Mesothelial cell of epicardium (in vitro differentiated cells): Measurements from ENCODE around the gene NAGLU. TPM values are rescaled to one million over a fixed set of nuclear protein-coding genes. Genes with fewer than 3 reads are reported as not detected.
"Not testable (repeated sequence)": the region's sequence is repeated elsewhere in the genome, so short reads cannot be mapped to it uniquely, and the experiment has no call there.

ENCODE experiments used
- DNase-seq, 2 experiments: peaks; one replicate each; pipeline ENCODE4 v3.0.0; 2021; ENCODE audit warnings: low spot score in 2 of 2; ENCODE audit not compliant: unreplicated experiment in 2 of 2
- H3K27ac Mint-ChIP-seq: 2 replicates; pipeline ENCODE4 v1.8.0; 2021; ENCODE audit warnings: mixed read lengths
- H3K27me3 Mint-ChIP-seq: 2 replicates; pipeline ENCODE4 v1.8.0; 2021; ENCODE audit warnings: low read depth, mixed read lengths
- H3K36me3 Mint-ChIP-seq: 2 replicates; pipeline ENCODE4 v1.8.0; 2021; ENCODE audit warnings: mixed read lengths
- H3K4me1 Mint-ChIP-seq: 2 replicates; pipeline ENCODE4 v1.8.0; 2021; ENCODE audit warnings: mixed read lengths
- H3K4me3 Mint-ChIP-seq: 2 replicates; pipeline ENCODE4 v1.8.0; 2021; ENCODE audit warnings: mild to moderate bottlenecking, moderate library complexity, mixed read lengths
- H3K9me3 Mint-ChIP-seq: 2 replicates; pipeline ENCODE4 v1.8.0; 2021; ENCODE audit warnings: mixed read lengths
- CTCF ChIP-seq: fragments of 200-600 bp; sonication (generic); IDR thresholded peaks from one replicate; pipeline ENCODE4 v1.5.0; 2021; ENCODE audit warnings: antibody characterized with exemption; ENCODE audit not compliant: unreplicated experiment
- total RNA-seq: library from RNA; stranded (reverse); gene quantifications from 3 replicates; pipeline ENCODE4 v1.2.1, GENCODE V29; 2021

NAGLU gene
- total RNA-seq, 1 donor from 2014 or later, result 31.9 TPM

DNA sequence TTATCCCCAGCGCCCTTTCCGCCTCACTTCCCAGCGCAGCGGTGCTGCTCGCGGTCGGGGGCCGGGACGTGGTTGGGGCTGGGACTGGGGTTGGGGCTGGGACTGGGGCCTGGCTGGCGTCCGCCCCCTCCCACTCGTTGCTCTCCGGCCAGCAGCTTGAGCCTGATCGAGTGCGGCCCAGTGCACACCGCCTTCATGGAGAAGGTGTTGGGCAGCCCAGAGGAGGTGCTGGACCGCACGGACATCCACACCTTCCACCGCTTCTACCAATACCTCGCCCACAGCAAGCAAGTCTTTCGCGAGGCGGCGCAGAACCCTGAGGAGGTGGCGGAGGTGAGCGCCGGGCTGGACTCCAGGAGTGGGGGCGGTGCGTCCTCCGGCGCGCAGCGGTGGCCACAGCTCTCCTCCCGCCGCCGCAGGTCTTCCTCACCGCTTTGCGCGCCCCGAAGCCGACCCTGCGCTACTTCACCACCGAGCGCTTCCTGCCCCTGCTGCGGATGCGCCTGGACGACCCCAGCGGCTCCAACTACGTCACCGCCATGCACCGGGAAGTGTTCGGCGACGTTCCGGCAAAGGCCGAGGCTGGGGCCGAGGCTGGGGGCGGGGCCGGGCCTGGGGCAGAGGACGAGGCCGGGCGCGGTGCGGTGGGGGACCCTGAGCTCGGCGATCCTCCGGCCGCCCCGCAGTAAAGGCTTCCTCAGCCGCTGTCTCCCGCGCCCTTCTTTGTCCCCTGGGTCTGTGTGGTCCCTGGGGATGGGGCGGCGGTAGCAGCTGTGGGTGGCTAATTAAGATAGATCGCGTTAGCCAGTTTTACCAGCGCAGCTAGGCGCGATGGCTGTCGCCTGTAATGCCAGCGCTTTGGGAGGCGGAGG is 18.4 kb downstream of the NAGLU start:
- Mint-ChIP-seq H3K27ac (peak overlapping the region; percentile 96), H3K36me3 (no peaks in the 10 kb centered on the region)

DNA sequence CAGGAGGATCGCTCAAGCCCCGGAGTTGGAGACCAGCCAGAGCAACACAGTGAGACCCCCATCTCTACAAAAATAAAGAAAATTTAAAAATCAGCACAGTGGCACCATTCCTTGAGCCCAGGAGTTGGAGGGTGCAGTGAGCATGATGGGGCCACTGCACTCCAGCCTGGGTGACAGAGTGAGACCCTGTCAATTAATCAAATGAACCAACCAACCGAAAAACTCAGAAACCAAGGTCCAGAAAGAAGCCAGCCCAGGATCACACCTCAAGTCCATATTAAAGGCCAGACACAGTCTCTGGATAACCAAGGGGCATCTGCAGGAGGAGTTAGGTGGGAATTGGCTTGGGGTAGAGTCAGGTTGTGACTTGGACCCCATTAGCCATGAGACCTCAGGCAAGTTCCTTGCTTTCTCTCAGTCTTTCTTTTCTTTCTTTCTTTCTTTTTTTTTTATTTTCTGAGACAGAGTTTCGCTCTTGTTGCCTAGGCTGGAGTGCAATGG is 19.1 kb downstream of the NAGLU start:
- Mint-ChIP-seq H3K27me3 (no peaks in the 10 kb centered on the region), H3K27ac (peak overlapping the region; percentile 96), H3K4me1 (peaks cover 22% of the 10 kb centered on the region), H3K9me3 (no peaks in the 10 kb centered on the region), H3K36me3 (no peaks in the 10 kb centered on the region), H3K4me3 (peak overlapping the region; percentile 88)
- no peak for DNase-seq
- TF ChIP-seq CTCF, result no peak

More for the DNA sequence above, 18.4 kb downstream of the NAGLU start:
- Mint-ChIP-seq H3K9me3 (no peaks in the 10 kb centered on the region), H3K4me3 (peak overlapping the region; percentile 88), H3K4me1 (peaks cover 22% of the 10 kb centered on the region), H3K27me3 (no peaks in the 10 kb centered on the region)
- peak; percentile 72 to 84 for DNase-seq
- TF ChIP-seq CTCF, result no peak

GRCh38 chr17:42555961-42556617 is 20.0 kb downstream of the NAGLU start:
- peaks cover 24% of the 10 kb centered on the region for H3K4me1 Mint-ChIP-seq
- H3K36me3 Mint-ChIP-seq, DNase-seq, H3K27ac Mint-ChIP-seq, H3K9me3 Mint-ChIP-seq, H3K27me3 Mint-ChIP-seq: not testable (repeated sequence)
- H3K4me3 Mint-ChIP-seq, result peak overlapping the region; percentile 88

GRCh38 chr17:42559075-42559474 is 23.0 kb downstream of the NAGLU start:
- Mint-ChIP-seq H3K4me1 (peaks cover 35% of the 10 kb centered on the region), H3K36me3 (no peaks in the 10 kb centered on the region), H3K9me3 (no peaks in the 10 kb centered on the region), H3K4me3 (no peak overlapping the region), H3K27ac (no peak overlapping the region), H3K27me3 (no peaks in the 10 kb centered on the region)
- no peak for DNase-seq
- TF ChIP-seq CTCF, result no peak

GRCh38 chr17:42560246-42560645 is 24.2 kb downstream of the NAGLU start:
- DNase-seq, result no peak
- H3K27ac Mint-ChIP-seq, result peak overlapping the region; percentile 71
- H3K4me3 Mint-ChIP-seq, result peak overlapping the region; percentile 60
- H3K4me1 Mint-ChIP-seq, result peaks cover 31% of the 10 kb centered on the region
- H3K9me3 Mint-ChIP-seq, result no peaks in the 10 kb centered on the region
- no peaks in the 10 kb centered on the region for H3K27me3 Mint-ChIP-seq
- TF ChIP-seq CTCF, result no peak
- H3K36me3 Mint-ChIP-seq, result no peaks in the 10 kb centered on the region

- peak within 1 kb of the TSS; percentile 87 for H3K4me3 Mint-ChIP-seq
- peak within 1 kb of the TSS; percentile 97 for H3K27ac Mint-ChIP-seq
- H3K4me1 Mint-ChIP-seq, result peaks cover 30% of the 10 kb centered on the region
- H3K27me3 Mint-ChIP-seq, result no peaks in the 10 kb centered on the region
- TF ChIP-seq CTCF, result no peak
- peak; percentile 76 to 88 for DNase-seq
- H3K36me3 Mint-ChIP-seq, result no peaks in the 10 kb centered on the region
- H3K9me3 Mint-ChIP-seq, result no peaks in the 10 kb centered on the region
Measured at GRCh38 chr17:42561897-42562387, 25.9 kb downstream of the NAGLU start, which contains the start of gene COASY. TSS of gene COASY (plus strand) at chr17:42562148. CDS start at chr17:42562623, 475 bp downstream.
